ENCODE results near the gene TMC3.

TMC3 gene

DNA sequence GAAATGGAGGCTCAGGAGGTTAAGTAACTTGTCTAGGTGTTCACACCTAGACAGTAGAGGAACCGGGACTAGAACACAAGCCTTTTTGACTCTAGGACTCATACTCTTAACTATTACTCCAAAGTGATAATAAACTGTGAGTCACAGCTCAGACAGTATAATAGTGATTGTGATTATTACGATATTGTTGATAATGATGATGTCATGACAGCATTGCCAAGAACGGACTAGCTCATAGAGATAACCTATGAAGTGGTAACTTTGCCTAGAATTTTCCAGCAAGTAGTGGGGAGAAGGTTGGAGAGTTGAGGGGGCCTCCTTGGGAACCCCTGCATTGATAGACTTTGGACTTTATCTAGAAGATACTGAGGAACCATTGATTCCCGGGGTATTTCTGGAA, 84.1 kb downstream of the TMC3 start:
- Histone ChIP-seq H3K27ac (ENCODE audit: low read depth, low read length, severe bottlenecking) (no peak overlapping the region), H3K4me1 (ENCODE audit: control insufficient read depth, insufficient read depth, low read length, poor library complexity, severe bottlenecking) (no peaks in the 10 kb centered on the region), H3K9me3 (ENCODE audit: control insufficient read depth, low read length) (no peaks in the 10 kb centered on the region), H3K4me3 (ENCODE audit: extremely low read depth, insufficient read depth, low read length, poor library complexity, severe bottlenecking) (no peak overlapping the region), H3K36me3 (ENCODE audit: control insufficient read depth, insufficient read depth, low read length) (no peaks in the 10 kb centered on the region)
- 92 to 95% methylated on average over 3 of the region's 4 CpGs for WGBS, 2 experiments (ENCODE audit: insufficient coverage in 2 of 2)

DNA sequence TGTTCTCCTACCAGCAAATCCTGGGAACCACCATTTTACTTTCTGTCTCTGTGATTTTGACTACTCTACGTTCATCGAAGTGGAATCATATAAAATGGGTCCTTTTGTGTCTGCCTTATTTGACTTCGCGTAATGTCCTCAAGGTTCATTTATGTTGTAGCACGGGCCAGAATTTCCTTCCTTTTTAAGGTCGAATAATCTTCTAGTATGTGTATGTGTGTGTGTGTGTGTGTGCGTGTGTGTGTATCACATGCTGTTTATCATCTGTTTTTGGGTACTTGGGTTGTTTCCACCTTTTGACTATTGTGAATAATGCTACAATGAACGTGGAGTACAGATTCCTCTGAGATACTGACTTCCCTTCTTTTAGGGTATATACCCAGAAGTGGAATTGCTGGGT, 85.4 kb downstream of the TMC3 start:
- Histone ChIP-seq H3K4me1 (ENCODE audit: control insufficient read depth, insufficient read depth, low read length, poor library complexity, severe bottlenecking) (no peaks in the 10 kb centered on the region), H3K36me3 (ENCODE audit: control insufficient read depth, insufficient read depth, low read length) (no peaks in the 10 kb centered on the region), H3K27ac (ENCODE audit: low read depth, low read length, severe bottlenecking) (no peak overlapping the region), H3K9me3 (ENCODE audit: control insufficient read depth, low read length) (no peaks in the 10 kb centered on the region), H3K4me3 (ENCODE audit: extremely low read depth, insufficient read depth, low read length, poor library complexity, severe bottlenecking) (no peak overlapping the region)
- WGBS, 2 experiments (ENCODE audit: insufficient coverage in 2 of 2): 91 to 100% methylated on average over 2 to 6 of the region's 8 CpGs

DNA sequence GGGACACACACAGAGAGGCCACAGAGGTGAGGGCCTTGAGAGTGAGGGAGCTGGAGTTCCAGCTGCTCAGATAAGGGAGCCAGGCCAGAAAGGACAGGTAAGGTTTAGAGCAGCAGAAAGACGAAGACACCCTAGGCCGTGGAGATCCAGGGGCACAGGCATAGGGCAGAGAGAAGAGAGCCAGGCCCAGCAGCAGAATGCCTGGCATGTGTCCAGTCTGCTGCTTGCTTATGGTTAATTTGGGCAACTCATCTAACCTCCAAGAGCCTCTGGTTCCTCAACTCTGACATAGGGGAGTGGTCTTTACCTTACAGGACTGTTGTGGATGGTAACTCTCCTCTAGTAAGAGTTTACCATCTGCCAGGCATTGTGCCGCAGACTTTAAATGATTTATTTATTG, 86.0 kb downstream of the TMC3 start:
- H3K36me3 ChIP-seq (ENCODE audit: control insufficient read depth, insufficient read depth, low read length): no peaks in the 10 kb centered on the region
- 100% methylated on average over 2 of the region's 3 CpGs; no CpG with 5 or more reads in 1 of the 2 experiments for WGBS, 2 experiments (ENCODE audit: insufficient coverage in 2 of 2)

DNA sequence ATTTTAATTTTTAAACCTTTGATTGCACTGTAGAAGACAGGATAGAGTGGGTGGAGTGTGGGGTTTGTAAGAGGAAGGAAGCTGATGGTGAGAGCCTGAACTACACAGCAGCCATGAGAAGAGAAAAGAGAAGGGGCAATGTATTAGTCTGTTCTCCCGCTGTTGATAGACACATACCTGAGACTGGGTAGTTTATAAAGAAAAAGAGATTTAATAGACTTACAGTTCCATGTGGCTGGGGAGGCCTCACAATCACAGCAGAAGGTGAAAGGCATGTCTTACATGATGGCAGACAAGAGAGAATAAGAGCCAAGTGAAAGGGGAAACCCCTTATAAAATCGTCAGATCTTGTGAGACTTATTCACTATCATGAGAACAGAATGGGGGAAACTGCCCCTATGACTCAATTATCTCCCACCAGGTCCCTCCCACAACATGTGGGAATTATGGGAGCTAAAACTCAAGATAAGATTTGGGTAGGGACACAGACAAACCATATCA, 87.3 kb downstream of the TMC3 start:
- Histone ChIP-seq H3K4me1 (ENCODE audit: control insufficient read depth, insufficient read depth, low read length, poor library complexity, severe bottlenecking) (no peaks in the 10 kb centered on the region), H3K36me3 (ENCODE audit: control insufficient read depth, insufficient read depth, low read length) (no peaks in the 10 kb centered on the region), H3K9me3 (ENCODE audit: control insufficient read depth, low read length) (no peaks in the 10 kb centered on the region), H3K27ac (ENCODE audit: low read depth, low read length, severe bottlenecking) (no peak overlapping the region), H3K4me3 (ENCODE audit: extremely low read depth, insufficient read depth, low read length, poor library complexity, severe bottlenecking) (no peak overlapping the region)
- WGBS, 2 experiments (ENCODE audit: insufficient coverage in 2 of 2): 88 to 91% methylated on average over 1 of the region's 2 CpGs

More for the DNA sequence above, 86.0 kb downstream of the TMC3 start:
- Histone ChIP-seq H3K4me3 (ENCODE audit: extremely low read depth, insufficient read depth, low read length, poor library complexity, severe bottlenecking) (no peak overlapping the region), H3K4me1 (ENCODE audit: control insufficient read depth, insufficient read depth, low read length, poor library complexity, severe bottlenecking) (no peaks in the 10 kb centered on the region), H3K27ac (ENCODE audit: low read depth, low read length, severe bottlenecking) (no peak overlapping the region), H3K9me3 (ENCODE audit: control insufficient read depth, low read length) (no peaks in the 10 kb centered on the region)

DNA sequence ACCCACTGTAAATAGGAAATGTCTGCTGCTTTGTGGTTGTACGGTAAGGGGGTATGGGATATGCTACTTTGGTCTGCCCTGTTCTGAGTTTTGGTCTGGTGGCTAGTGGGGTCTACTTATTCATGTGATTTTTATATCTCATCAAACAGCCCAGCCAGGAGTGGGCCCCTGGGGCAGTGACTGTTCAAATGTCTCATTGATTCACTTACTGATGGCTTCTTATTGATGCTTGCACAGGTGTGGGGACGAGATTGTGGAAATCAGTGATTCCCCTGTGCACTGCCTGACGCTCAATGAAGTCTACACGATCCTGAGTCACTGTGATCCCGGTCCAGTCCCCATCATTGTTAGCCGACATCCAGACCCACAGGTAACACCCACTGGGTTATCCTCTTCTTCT, 88.6 kb downstream of the TMC3 start:
- no peaks in the 10 kb centered on the region for H3K4me1 ChIP-seq (ENCODE audit: control insufficient read depth, insufficient read depth, low read length, poor library complexity, severe bottlenecking)
- no peak overlapping the region for H3K4me3 ChIP-seq (ENCODE audit: extremely low read depth, insufficient read depth, low read length, poor library complexity, severe bottlenecking)
- H3K27ac ChIP-seq (ENCODE audit: low read depth, low read length, severe bottlenecking): no peak overlapping the region
- 89 to 90% methylated on average over 5 of the region's 6 CpGs for WGBS, 2 experiments (ENCODE audit: insufficient coverage in 2 of 2)
- no peaks in the 10 kb centered on the region for H3K9me3 ChIP-seq (ENCODE audit: control insufficient read depth, low read length)
- H3K36me3 ChIP-seq (ENCODE audit: control insufficient read depth, insufficient read depth, low read length): no peaks in the 10 kb centered on the region

DNA sequence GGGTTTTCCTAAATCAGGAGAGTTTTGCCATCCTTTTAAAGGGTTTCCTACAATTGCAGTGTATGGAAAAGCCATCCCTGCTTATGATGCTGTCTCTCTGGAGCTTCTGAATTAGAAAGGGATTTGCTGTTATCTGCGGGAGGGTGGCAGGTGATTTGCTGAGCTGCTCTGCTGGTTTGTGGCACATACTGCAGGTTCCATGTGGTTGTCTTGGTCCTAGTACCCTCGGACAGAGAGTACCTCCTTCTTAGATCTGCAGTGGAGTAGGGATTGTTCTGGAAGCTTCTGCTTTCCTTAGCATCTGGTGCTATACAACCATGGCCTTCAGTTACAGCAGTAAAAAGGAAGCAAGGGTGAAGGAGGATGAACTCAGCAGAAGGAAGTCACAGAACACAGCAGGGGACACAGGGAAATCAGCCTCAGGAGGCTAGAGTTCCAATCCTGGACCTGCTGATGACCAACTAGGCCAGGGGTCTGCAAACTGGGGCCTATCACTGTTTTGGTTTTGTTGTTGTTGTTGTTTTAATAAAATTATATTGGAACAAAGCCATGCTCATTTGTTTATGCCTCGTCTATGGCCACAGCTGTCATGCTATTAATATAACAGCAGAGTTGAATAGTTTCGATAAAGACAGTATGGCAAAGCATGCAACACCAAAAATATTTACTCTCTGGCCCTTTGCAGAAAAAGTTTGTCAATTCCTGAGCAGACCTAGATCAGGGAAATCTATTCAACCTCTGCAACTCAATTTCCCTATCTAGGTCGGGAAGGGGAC, 89.6 kb downstream of the TMC3 start:
- H3K4me3 ChIP-seq (ENCODE audit: extremely low read depth, insufficient read depth, low read length, poor library complexity, severe bottlenecking): no peak overlapping the region
- H3K27ac ChIP-seq (ENCODE audit: low read depth, low read length, severe bottlenecking): no peak overlapping the region
- WGBS, 2 experiments (ENCODE audit: insufficient coverage in 2 of 2): 95 to 97% methylated on average over 3 to 4 of the region's 5 CpGs

DNA sequence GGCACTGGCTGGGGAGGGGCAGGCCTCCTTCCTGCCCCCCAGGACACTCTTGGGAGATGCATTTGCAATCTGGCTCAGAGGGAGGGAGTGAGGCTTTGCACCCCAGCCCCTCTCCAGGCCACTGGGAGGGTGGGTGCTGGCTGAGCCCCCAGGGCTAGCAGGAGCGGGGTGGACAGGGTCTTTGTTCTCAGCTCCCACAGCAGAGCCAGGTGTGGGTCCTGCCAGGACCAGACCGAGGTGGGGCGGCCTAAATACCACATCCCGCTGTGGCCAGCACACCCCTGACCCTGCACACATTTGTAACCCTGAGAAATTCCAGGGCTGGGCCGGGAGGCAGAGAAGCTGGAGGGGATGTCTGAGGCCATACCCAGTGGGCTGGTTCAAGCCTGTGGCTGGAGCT, 91.1 kb downstream of the TMC3 start:
- Histone ChIP-seq H3K4me3 (ENCODE audit: extremely low read depth, insufficient read depth, low read length, poor library complexity, severe bottlenecking) (no peak overlapping the region), H3K27ac (ENCODE audit: low read depth, low read length, severe bottlenecking) (no peak overlapping the region), H3K36me3 (ENCODE audit: control insufficient read depth, insufficient read depth, low read length) (no peaks in the 10 kb centered on the region), H3K9me3 (ENCODE audit: control insufficient read depth, low read length) (peaks cover 4% of the 10 kb centered on the region), H3K4me1 (ENCODE audit: control insufficient read depth, insufficient read depth, low read length, poor library complexity, severe bottlenecking) (no peaks in the 10 kb centered on the region)
- 83 to 86% methylated on average over 3 to 5 of the region's 5 CpGs for WGBS, 2 experiments (ENCODE audit: insufficient coverage in 2 of 2)

More for the DNA sequence above, 89.6 kb downstream of the TMC3 start:
- Histone ChIP-seq H3K4me1 (ENCODE audit: control insufficient read depth, insufficient read depth, low read length, poor library complexity, severe bottlenecking) (no peaks in the 10 kb centered on the region), H3K9me3 (ENCODE audit: control insufficient read depth, low read length) (no peaks in the 10 kb centered on the region), H3K36me3 (ENCODE audit: control insufficient read depth, insufficient read depth, low read length) (no peaks in the 10 kb centered on the region)

DNA sequence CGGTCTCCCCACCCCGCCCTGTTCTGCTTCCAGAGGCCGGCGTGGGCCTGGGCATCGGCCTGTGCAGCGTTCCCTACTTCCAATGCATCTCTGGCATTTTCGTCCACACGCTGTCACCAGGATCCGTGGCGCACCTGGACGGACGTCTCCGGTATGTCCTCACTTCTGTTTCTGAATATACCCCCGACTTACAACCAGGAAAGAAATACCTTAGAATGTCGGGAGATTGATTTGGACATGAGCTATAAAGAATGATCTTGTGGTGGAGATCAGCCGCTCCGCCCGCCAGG, 91.5 kb downstream of the TMC3 start:
- Histone ChIP-seq H3K36me3 (ENCODE audit: control insufficient read depth, insufficient read depth, low read length) (no peaks in the 10 kb centered on the region), H3K4me3 (ENCODE audit: extremely low read depth, insufficient read depth, low read length, poor library complexity, severe bottlenecking) (no peak overlapping the region), H3K9me3 (ENCODE audit: control insufficient read depth, low read length) (peaks cover 4% of the 10 kb centered on the region), H3K4me1 (ENCODE audit: control insufficient read depth, insufficient read depth, low read length, poor library complexity, severe bottlenecking) (no peaks in the 10 kb centered on the region), H3K27ac (ENCODE audit: low read depth, low read length, severe bottlenecking) (no peak overlapping the region)
- WGBS, 2 experiments (ENCODE audit: insufficient coverage in 2 of 2): 95 to 96% methylated on average over 15 to 18 of the region's 18 CpGs

DNA sequence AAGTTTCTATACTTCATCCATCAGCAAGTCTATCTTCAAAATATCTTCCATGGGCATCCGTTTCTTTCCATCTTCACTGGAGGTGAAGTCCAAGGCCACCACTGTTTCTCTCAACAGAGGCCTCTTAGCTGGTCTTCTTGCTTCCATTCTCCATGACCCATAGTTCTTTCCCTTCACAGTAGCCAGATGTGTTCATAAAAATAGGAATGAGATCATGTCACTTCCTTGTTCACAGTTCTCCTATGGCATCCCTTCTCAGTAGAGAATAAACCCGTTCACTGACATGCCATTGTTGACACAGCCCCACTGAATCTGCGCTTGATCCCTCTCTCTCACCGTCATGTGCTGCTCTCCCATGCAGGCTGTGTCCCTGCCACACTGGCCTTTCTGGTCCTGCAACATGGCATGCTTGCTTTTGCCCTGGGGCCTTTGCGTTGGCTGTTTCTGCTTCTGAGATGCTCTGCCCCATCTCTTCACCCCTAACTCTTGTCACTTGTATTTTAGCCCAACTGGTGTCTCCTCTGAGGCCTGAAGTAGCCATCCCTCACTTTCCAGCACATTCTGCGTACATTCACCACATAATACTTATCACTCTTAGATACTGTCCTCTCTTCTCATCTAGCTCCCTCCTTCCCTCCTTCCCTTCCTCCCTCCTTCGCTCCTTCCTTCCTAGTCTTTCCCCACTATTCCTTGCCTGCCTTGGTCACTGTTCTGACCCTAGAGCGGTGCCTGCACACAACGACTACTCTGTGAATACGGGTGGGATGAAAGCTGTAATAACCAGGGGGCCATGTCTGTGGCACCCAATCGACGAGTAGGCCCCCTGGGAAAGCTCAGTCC, 92.0 kb downstream of the TMC3 start:
- H3K27ac ChIP-seq (ENCODE audit: low read depth, low read length, severe bottlenecking): no peak overlapping the region
- H3K9me3 ChIP-seq (ENCODE audit: control insufficient read depth, low read length): peaks cover 9% of the 10 kb centered on the region
- H3K4me3 ChIP-seq (ENCODE audit: extremely low read depth, insufficient read depth, low read length, poor library complexity, severe bottlenecking): no peak overlapping the region
- no peaks in the 10 kb centered on the region for H3K36me3 ChIP-seq (ENCODE audit: control insufficient read depth, insufficient read depth, low read length)
- H3K4me1 ChIP-seq (ENCODE audit: control insufficient read depth, insufficient read depth, low read length, poor library complexity, severe bottlenecking): no peaks in the 10 kb centered on the region
- 91 to 92% methylated on average over 11 to 12 of the region's 12 CpGs for WGBS, 2 experiments (ENCODE audit: insufficient coverage in 2 of 2)

DNA sequence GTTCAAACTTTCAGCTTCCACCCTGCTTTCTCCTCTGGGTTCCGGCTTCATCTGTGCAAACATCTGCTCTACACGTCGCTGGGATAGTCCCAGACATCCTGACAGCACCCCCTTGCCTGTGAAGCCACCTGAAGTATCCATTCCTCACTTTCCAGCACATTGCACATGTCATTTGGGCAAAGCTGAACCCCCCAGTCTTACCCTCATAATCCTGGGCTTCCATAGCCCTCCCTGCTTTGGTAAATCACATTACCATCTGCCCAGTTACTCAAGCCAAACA, 92.6 kb downstream of the TMC3 start:
- Histone ChIP-seq H3K9me3 (ENCODE audit: control insufficient read depth, low read length) (peaks cover 11% of the 10 kb centered on the region), H3K4me1 (ENCODE audit: control insufficient read depth, insufficient read depth, low read length, poor library complexity, severe bottlenecking) (no peaks in the 10 kb centered on the region), H3K4me3 (ENCODE audit: extremely low read depth, insufficient read depth, low read length, poor library complexity, severe bottlenecking) (no peak overlapping the region), H3K27ac (ENCODE audit: low read depth, low read length, severe bottlenecking) (no peak overlapping the region), H3K36me3 (ENCODE audit: control insufficient read depth, insufficient read depth, low read length) (no peaks in the 10 kb centered on the region)
- 86 to 89% methylated on average over 3 of the region's 3 CpGs for WGBS, 2 experiments (ENCODE audit: insufficient coverage in 2 of 2)
